ENCODE data around the gene SCAMP2.
"Not testable (repeated sequence)": the region's sequence is repeated elsewhere in the genome, so short reads cannot be mapped to it uniquely, and the experiment has no call there.

The SCAMP2 gene

GRCh38 chr15:74887537-74888193 is 14.5 kb upstream of the SCAMP2 start:
- Histone ChIP-seq H3K4me1 (ENCODE audit: insufficient read depth, low read length) (peaks cover 10% of the 10 kb centered on the region), H3K36me3 (ENCODE audit: insufficient read depth, low read length) (peaks cover 15% of the 10 kb centered on the region)
- H3K9me3 ChIP-seq (ENCODE audit: low read length); H2AFZ ChIP-seq (ENCODE audit: low read depth, low read length); H3K4me3 ChIP-seq (ENCODE audit: low read length); H3K27me3 ChIP-seq (ENCODE audit: insufficient read depth, low read length): not testable (repeated sequence)

- H3K9me3 ChIP-seq (ENCODE audit: low read length) = peaks cover 5% of the 10 kb centered on the region
- no peak overlapping the region for H3K4me3 ChIP-seq (ENCODE audit: low read length)
Measured at GRCh38 chr15:74885461-74885860, 12.3 kb upstream of the SCAMP2 start.

GRCh38 chr15:74884428-74885223 is 11.5 kb upstream of the SCAMP2 start:
- no peaks in the 10 kb centered on the region for H3K27me3 ChIP-seq (ENCODE audit: insufficient read depth, low read length)

More at GRCh38 chr15:74885461-74885860, 12.3 kb upstream of the SCAMP2 start:
- Histone ChIP-seq H3K27me3 (ENCODE audit: insufficient read depth, low read length) (no peaks in the 10 kb centered on the region), H3K36me3 (ENCODE audit: insufficient read depth, low read length) (no peaks in the 10 kb centered on the region), H3K4me1 (ENCODE audit: insufficient read depth, low read length) (peaks cover 7% of the 10 kb centered on the region), H2AFZ (ENCODE audit: low read depth, low read length) (no peak overlapping the region)

GRCh38 chr15:74882528-74882927 is 9.4 kb upstream of the SCAMP2 start:
- H3K4me1 ChIP-seq (ENCODE audit: insufficient read depth, low read length) = no peaks in the 10 kb centered on the region
- no peak overlapping the region for H3K4me3 ChIP-seq (ENCODE audit: low read length)
- no peaks in the 10 kb centered on the region for H3K27me3 ChIP-seq (ENCODE audit: insufficient read depth, low read length)
- H3K9me3 ChIP-seq (ENCODE audit: low read length) = peaks cover 8% of the 10 kb centered on the region
- no peak overlapping the region for H2AFZ ChIP-seq (ENCODE audit: low read depth, low read length)
- H3K36me3 ChIP-seq (ENCODE audit: insufficient read depth, low read length) = no peaks in the 10 kb centered on the region

More at GRCh38 chr15:74884428-74885223, 11.5 kb upstream of the SCAMP2 start:
- H3K4me1 ChIP-seq (ENCODE audit: insufficient read depth, low read length) = peaks cover 6% of the 10 kb centered on the region
- no peak overlapping the region for H3K4me3 ChIP-seq (ENCODE audit: low read length)
- H3K9me3 ChIP-seq (ENCODE audit: low read length) = peaks cover 5% of the 10 kb centered on the region
- H2AFZ ChIP-seq (ENCODE audit: low read depth, low read length) = no peak overlapping the region
- H3K36me3 ChIP-seq (ENCODE audit: insufficient read depth, low read length) = no peaks in the 10 kb centered on the region

GRCh38 chr15:74878273-74878672 is 5.1 kb upstream of the SCAMP2 start:
- no peaks in the 10 kb centered on the region for H3K27me3 ChIP-seq (ENCODE audit: insufficient read depth, low read length)
- no peaks in the 10 kb centered on the region for H3K36me3 ChIP-seq (ENCODE audit: insufficient read depth, low read length)
- H3K9me3 ChIP-seq (ENCODE audit: low read length) = peaks cover 8% of the 10 kb centered on the region
- no peak overlapping the region for H2AFZ ChIP-seq (ENCODE audit: low read depth, low read length)
- H3K4me1 ChIP-seq (ENCODE audit: insufficient read depth, low read length) = peaks cover 4% of the 10 kb centered on the region
- no peak overlapping the region for H3K4me3 ChIP-seq (ENCODE audit: low read length)

- H3K4me1 ChIP-seq (ENCODE audit: insufficient read depth, low read length) = peaks cover 8% of the 10 kb centered on the region
- peak overlapping the region; percentile 89 for H3K4me3 ChIP-seq (ENCODE audit: low read length)
- H2AFZ ChIP-seq (ENCODE audit: low read depth, low read length) = peak overlapping the region; percentile 50
- H3K9me3 ChIP-seq (ENCODE audit: low read length) = peaks cover 3% of the 10 kb centered on the region
- no peaks in the 10 kb centered on the region for H3K27me3 ChIP-seq (ENCODE audit: insufficient read depth, low read length)
- H3K36me3 ChIP-seq (ENCODE audit: insufficient read depth, low read length) = peaks cover 6% of the 10 kb centered on the region
Measured at GRCh38 chr15:74873756-74874424, 725 bp upstream of the SCAMP2 start.

- Histone ChIP-seq H3K4me1 (ENCODE audit: insufficient read depth, low read length) (peaks cover 8% of the 10 kb centered on the region), H3K27me3 (ENCODE audit: insufficient read depth, low read length) (no peaks in the 10 kb centered on the region), H2AFZ (ENCODE audit: low read depth, low read length) (no peak overlapping the region), H3K36me3 (ENCODE audit: insufficient read depth, low read length) (peaks cover 15% of the 10 kb centered on the region), H3K4me3 (ENCODE audit: low read length) (peak overlapping the region; percentile 89), H3K9me3 (ENCODE audit: low read length) (peaks cover 3% of the 10 kb centered on the region)
Measured at GRCh38 chr15:74872702-74873035, 496 bp downstream of the SCAMP2 start.

GRCh38 chr15:74870436-74871215 is 2.5 kb downstream of the SCAMP2 start:
- Histone ChIP-seq H3K36me3 (ENCODE audit: insufficient read depth, low read length) (peaks cover 18% of the 10 kb centered on the region), H3K9me3 (ENCODE audit: low read length) (peaks cover 3% of the 10 kb centered on the region), H3K4me1 (ENCODE audit: insufficient read depth, low read length) (peaks cover 8% of the 10 kb centered on the region), H3K4me3 (ENCODE audit: low read length) (no peak overlapping the region), H3K27me3 (ENCODE audit: insufficient read depth, low read length) (no peaks in the 10 kb centered on the region), H2AFZ (ENCODE audit: low read depth, low read length) (no peak overlapping the region)

GRCh38 chr15:74869726-74870407 is 3.3 kb downstream of the SCAMP2 start:
- Histone ChIP-seq H3K4me3 (ENCODE audit: low read length) (no peak overlapping the region), H2AFZ (ENCODE audit: low read depth, low read length) (no peak overlapping the region), H3K4me1 (ENCODE audit: insufficient read depth, low read length) (peaks cover 8% of the 10 kb centered on the region)

GRCh38 chr15:74869372-74869725 is 3.8 kb downstream of the SCAMP2 start:
- no peaks in the 10 kb centered on the region for H3K27me3 ChIP-seq (ENCODE audit: insufficient read depth, low read length)
- peaks cover 3% of the 10 kb centered on the region for H3K9me3 ChIP-seq (ENCODE audit: low read length)
- H3K4me3 ChIP-seq (ENCODE audit: low read length) = no peak overlapping the region
- no peak overlapping the region for H2AFZ ChIP-seq (ENCODE audit: low read depth, low read length)
- peaks cover 18% of the 10 kb centered on the region for H3K36me3 ChIP-seq (ENCODE audit: insufficient read depth, low read length)
- peaks cover 8% of the 10 kb centered on the region for H3K4me1 ChIP-seq (ENCODE audit: insufficient read depth, low read length)

More at GRCh38 chr15:74869726-74870407, 3.3 kb downstream of the SCAMP2 start:
- Histone ChIP-seq H3K36me3 (ENCODE audit: insufficient read depth, low read length) (peaks cover 18% of the 10 kb centered on the region), H3K27me3 (ENCODE audit: insufficient read depth, low read length) (no peaks in the 10 kb centered on the region), H3K9me3 (ENCODE audit: low read length) (peaks cover 3% of the 10 kb centered on the region)

- Histone ChIP-seq H3K4me3 (ENCODE audit: low read length) (no peak overlapping the region), H2AFZ (ENCODE audit: low read depth, low read length) (no peak overlapping the region), H3K4me1 (ENCODE audit: insufficient read depth, low read length) (peaks cover 4% of the 10 kb centered on the region), H3K27me3 (ENCODE audit: insufficient read depth, low read length) (no peaks in the 10 kb centered on the region), H3K36me3 (ENCODE audit: insufficient read depth, low read length) (peaks cover 18% of the 10 kb centered on the region), H3K9me3 (ENCODE audit: low read length) (peaks cover 3% of the 10 kb centered on the region)
Measured at GRCh38 chr15:74868059-74868458, 5.1 kb downstream of the SCAMP2 start.

- Histone ChIP-seq H2AFZ (ENCODE audit: low read depth, low read length) (no peak overlapping the region), H3K9me3 (ENCODE audit: low read length) (peaks cover 3% of the 10 kb centered on the region), H3K36me3 (ENCODE audit: insufficient read depth, low read length) (peaks cover 18% of the 10 kb centered on the region), H3K4me1 (ENCODE audit: insufficient read depth, low read length) (peaks cover 4% of the 10 kb centered on the region), H3K27me3 (ENCODE audit: insufficient read depth, low read length) (no peaks in the 10 kb centered on the region), H3K4me3 (ENCODE audit: low read length) (no peak overlapping the region)
Measured at GRCh38 chr15:74867466-74868038, 5.6 kb downstream of the SCAMP2 start.

All from neuron (in vitro differentiated cells).